ENCODE measurements around the gene CREG1. TPM values are rescaled to one million over a fixed set of nuclear protein-coding genes. Genes with fewer than 3 reads are reported as not detected.

Gene CREG1
- total RNA-seq, 1 experiment from 2014 or later, result 21.7 TPM

DNA sequence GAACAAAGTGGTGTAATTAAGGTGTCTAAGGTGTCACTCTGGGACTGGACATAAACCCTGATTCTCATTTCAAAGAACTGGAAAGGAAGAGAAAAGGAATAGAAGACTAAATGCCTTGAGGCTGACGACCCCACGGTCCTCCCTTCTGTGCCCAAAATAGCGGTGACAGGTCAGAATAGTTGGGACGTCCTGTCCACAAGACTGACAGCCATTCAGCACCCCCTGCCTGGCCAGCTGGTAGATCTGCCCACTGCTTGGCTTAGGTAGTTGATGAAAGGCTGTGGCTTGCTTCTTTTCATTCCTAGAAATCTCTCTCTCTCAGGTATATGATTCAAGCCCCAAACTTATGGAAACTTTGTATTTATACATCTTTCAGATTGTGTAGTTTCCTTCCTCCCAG, 26.4 kb upstream of the CREG1 start:
- Mint-ChIP-seq H3K9me3 (no peaks in the 10 kb centered on the region; the same call in 1 of the 2 replicates), H3K36me3 (no peaks in the 10 kb centered on the region), H3K4me1 (peaks cover 6% of the 10 kb centered on the region), H3K27me3 (ENCODE audit: low read depth) (no peaks in the 10 kb centered on the region), H3K27ac (no peak overlapping the region), H3K4me3 (no peak overlapping the region)
- CTCF ChIA-PET, result interaction anchor here (0.9 to 1.9 kb wide), 3 partner anchors 40 to 108 kb away, joined by 3 to 9 read pairs (median 4); no protein-coding TSS in a partner anchor
- ATAC-seq, result no peak
- DNase-seq (ENCODE audit: low spot score), result no peak
- POLR2A ChIA-PET, result no interaction called here
- TF ChIP-seq, protein P1, sequence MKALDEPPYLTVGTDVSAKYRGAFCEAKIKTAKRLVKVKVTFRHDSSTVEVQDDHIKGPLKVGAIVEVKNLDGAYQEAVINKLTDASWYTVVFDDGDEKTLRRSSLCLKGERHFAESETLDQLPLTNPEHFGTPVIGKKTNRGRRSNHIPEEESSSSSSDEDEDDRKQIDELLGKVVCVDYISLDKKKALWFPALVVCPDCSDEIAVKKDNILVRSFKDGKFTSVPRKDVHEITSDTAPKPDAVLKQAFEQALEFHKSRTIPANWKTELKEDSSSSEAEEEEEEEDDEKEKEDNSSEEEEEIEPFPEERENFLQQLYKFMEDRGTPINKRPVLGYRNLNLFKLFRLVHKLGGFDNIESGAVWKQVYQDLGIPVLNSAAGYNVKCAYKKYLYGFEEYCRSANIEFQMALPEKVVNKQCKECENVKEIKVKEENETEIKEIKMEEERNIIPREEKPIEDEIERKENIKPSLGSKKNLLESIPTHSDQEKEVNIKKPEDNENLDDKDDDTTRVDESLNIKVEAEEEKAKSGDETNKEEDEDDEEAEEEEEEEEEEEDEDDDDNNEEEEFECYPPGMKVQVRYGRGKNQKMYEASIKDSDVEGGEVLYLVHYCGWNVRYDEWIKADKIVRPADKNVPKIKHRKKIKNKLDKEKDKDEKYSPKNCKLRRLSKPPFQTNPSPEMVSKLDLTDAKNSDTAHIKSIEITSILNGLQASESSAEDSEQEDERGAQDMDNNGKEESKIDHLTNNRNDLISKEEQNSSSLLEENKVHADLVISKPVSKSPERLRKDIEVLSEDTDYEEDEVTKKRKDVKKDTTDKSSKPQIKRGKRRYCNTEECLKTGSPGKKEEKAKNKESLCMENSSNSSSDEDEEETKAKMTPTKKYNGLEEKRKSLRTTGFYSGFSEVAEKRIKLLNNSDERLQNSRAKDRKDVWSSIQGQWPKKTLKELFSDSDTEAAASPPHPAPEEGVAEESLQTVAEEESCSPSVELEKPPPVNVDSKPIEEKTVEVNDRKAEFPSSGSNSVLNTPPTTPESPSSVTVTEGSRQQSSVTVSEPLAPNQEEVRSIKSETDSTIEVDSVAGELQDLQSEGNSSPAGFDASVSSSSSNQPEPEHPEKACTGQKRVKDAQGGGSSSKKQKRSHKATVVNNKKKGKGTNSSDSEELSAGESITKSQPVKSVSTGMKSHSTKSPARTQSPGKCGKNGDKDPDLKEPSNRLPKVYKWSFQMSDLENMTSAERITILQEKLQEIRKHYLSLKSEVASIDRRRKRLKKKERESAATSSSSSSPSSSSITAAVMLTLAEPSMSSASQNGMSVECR (CRISPR knock-in tag; IDR thresholded peaks at IDR 0.05; ENCODE audit: borderline replicate concordance), result no peak
- TF ChIP-seq NR1H2 (CRISPR knock-in tag; IDR thresholded peaks at IDR 0.05) (no peak), CREB1 (CRISPR knock-in tag; IDR thresholded peaks at IDR 0.05) (no peak), NFE2L1 (CRISPR knock-in tag; IDR thresholded peaks at IDR 0.05) (no peak), ETV6 (CRISPR knock-in tag; IDR thresholded peaks at IDR 0.05) (no peak), MYBL2 (CRISPR knock-in tag; IDR thresholded peaks at IDR 0.05) (no peak), PRRX2 (CRISPR knock-in tag; IDR thresholded peaks at IDR 0.05) (no peak), NR3C1 (CRISPR knock-in tag; conservative IDR thresholded peaks at IDR 0.05; ENCODE audit: low read depth) (no peak)
- TF ChIP-seq, protein P2, sequence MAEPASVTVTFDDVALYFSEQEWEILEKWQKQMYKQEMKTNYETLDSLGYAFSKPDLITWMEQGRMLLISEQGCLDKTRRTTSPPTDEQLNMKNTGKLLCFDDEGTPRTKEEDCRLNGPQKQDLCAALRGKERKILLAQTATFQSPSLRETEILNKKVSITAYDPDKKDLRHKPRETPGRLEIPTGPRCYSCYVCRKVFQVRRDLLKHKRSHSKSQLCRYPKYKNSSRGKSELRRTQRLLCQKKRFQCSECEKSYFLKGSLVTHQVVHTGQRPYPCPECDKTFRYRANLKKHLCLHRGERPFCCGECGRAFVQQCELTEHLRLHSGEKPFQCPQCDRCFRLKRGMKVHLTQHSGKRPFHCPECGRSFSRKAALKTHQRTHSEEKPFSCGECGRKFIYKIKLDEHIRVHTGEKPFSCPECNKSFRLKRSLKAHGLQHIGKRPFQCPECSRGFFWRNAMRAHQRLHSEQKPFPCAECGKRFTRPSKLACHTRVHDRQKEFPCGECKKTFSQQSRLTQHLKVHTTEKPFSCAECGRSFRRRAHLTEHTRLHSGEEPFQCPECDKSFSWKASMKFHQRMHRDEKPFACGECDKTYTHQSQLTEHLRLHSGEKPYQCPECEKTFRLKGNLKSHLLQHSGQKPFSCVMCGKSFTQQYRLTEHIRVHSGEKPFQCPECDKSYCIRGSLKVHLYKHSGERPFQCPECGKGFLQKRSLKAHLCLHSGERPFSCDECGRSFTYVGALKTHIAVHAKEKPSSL (CRISPR knock-in tag; conservative IDR thresholded peaks at IDR 0.05), result no peak
- TF ChIP-seq, protein P3, sequence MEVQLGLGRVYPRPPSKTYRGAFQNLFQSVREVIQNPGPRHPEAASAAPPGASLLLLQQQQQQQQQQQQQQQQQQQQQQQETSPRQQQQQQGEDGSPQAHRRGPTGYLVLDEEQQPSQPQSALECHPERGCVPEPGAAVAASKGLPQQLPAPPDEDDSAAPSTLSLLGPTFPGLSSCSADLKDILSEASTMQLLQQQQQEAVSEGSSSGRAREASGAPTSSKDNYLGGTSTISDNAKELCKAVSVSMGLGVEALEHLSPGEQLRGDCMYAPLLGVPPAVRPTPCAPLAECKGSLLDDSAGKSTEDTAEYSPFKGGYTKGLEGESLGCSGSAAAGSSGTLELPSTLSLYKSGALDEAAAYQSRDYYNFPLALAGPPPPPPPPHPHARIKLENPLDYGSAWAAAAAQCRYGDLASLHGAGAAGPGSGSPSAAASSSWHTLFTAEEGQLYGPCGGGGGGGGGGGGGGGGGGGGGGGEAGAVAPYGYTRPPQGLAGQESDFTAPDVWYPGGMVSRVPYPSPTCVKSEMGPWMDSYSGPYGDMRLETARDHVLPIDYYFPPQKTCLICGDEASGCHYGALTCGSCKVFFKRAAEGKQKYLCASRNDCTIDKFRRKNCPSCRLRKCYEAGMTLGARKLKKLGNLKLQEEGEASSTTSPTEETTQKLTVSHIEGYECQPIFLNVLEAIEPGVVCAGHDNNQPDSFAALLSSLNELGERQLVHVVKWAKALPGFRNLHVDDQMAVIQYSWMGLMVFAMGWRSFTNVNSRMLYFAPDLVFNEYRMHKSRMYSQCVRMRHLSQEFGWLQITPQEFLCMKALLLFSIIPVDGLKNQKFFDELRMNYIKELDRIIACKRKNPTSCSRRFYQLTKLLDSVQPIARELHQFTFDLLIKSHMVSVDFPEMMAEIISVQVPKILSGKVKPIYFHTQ (CRISPR knock-in tag; IDR thresholded peaks at IDR 0.05), result no peak
- TF ChIP-seq, protein P4, sequence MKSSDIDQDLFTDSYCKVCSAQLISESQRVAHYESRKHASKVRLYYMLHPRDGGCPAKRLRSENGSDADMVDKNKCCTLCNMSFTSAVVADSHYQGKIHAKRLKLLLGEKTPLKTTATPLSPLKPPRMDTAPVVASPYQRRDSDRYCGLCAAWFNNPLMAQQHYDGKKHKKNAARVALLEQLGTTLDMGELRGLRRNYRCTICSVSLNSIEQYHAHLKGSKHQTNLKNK (CRISPR knock-in tag; IDR thresholded peaks at IDR 0.05), result no peak
- TF ChIP-seq, protein P5, sequence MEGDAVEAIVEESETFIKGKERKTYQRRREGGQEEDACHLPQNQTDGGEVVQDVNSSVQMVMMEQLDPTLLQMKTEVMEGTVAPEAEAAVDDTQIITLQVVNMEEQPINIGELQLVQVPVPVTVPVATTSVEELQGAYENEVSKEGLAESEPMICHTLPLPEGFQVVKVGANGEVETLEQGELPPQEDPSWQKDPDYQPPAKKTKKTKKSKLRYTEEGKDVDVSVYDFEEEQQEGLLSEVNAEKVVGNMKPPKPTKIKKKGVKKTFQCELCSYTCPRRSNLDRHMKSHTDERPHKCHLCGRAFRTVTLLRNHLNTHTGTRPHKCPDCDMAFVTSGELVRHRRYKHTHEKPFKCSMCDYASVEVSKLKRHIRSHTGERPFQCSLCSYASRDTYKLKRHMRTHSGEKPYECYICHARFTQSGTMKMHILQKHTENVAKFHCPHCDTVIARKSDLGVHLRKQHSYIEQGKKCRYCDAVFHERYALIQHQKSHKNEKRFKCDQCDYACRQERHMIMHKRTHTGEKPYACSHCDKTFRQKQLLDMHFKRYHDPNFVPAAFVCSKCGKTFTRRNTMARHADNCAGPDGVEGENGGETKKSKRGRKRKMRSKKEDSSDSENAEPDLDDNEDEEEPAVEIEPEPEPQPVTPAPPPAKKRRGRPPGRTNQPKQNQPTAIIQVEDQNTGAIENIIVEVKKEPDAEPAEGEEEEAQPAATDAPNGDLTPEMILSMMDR (IDR thresholded peaks at IDR 0.05), result no peak

DNA sequence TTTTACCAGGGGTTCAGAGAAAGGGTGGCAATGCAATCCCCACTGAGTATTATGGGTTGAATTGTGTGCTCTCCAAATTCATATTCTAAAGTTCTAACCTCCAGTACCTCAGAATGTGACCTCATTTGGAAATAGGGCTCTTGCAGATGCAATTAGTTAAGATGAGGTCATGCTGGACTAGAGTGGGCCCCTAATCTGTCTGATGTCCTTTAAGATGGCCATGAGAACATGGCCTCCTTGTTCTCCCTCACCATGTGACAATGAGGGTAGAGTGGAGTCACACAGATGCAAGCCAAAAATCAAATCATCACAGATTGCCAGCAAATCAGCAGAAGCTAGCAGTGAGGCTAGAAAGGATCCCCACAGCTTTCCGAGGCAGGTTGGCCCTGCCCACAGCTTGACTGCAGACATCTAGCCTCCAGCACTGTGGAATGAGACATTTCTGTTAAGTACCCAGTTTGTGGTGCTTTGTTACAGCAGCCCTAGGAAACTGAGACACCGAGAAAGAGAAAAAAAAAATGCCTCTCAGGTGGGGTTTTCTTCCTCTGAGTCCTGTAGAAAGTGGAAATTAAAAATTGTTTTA, 25.5 kb upstream of the CREG1 start:
- DNase-seq (ENCODE audit: low spot score), result no peak
- Mint-ChIP-seq H3K36me3 (no peaks in the 10 kb centered on the region), H3K27ac (no peak overlapping the region), H3K9me3 (peaks cover 6% of the 10 kb centered on the region), H3K4me3 (no peak overlapping the region), H3K4me1 (peaks cover 6% of the 10 kb centered on the region), H3K27me3 (ENCODE audit: low read depth) (no peaks in the 10 kb centered on the region)
- ChIA-PET POLR2A (no interaction called here), CTCF (interaction anchor here (0.5 to 1.9 kb wide), 3 partner anchors 39 to 137 kb away, joined by 3 to 9 read pairs (median 4); no protein-coding TSS in a partner anchor)
- peak; percentile 94 for ATAC-seq
- TF ChIP-seq, protein P6, sequence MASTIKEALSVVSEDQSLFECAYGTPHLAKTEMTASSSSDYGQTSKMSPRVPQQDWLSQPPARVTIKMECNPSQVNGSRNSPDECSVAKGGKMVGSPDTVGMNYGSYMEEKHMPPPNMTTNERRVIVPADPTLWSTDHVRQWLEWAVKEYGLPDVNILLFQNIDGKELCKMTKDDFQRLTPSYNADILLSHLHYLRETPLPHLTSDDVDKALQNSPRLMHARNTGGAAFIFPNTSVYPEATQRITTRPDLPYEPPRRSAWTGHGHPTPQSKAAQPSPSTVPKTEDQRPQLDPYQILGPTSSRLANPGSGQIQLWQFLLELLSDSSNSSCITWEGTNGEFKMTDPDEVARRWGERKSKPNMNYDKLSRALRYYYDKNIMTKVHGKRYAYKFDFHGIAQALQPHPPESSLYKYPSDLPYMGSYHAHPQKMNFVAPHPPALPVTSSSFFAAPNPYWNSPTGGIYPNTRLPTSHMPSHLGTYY (CRISPR knock-in tag; IDR thresholded peaks at IDR 0.05), result no peak
- no peak for TF ChIP-seq TEAD1 (CRISPR knock-in tag; IDR thresholded peaks at IDR 0.05)
- TF ChIP-seq, protein P7, sequence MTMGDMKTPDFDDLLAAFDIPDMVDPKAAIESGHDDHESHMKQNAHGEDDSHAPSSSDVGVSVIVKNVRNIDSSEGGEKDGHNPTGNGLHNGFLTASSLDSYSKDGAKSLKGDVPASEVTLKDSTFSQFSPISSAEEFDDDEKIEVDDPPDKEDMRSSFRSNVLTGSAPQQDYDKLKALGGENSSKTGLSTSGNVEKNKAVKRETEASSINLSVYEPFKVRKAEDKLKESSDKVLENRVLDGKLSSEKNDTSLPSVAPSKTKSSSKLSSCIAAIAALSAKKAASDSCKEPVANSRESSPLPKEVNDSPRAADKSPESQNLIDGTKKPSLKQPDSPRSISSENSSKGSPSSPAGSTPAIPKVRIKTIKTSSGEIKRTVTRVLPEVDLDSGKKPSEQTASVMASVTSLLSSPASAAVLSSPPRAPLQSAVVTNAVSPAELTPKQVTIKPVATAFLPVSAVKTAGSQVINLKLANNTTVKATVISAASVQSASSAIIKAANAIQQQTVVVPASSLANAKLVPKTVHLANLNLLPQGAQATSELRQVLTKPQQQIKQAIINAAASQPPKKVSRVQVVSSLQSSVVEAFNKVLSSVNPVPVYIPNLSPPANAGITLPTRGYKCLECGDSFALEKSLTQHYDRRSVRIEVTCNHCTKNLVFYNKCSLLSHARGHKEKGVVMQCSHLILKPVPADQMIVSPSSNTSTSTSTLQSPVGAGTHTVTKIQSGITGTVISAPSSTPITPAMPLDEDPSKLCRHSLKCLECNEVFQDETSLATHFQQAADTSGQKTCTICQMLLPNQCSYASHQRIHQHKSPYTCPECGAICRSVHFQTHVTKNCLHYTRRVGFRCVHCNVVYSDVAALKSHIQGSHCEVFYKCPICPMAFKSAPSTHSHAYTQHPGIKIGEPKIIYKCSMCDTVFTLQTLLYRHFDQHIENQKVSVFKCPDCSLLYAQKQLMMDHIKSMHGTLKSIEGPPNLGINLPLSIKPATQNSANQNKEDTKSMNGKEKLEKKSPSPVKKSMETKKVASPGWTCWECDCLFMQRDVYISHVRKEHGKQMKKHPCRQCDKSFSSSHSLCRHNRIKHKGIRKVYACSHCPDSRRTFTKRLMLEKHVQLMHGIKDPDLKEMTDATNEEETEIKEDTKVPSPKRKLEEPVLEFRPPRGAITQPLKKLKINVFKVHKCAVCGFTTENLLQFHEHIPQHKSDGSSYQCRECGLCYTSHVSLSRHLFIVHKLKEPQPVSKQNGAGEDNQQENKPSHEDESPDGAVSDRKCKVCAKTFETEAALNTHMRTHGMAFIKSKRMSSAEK (CRISPR knock-in tag; IDR thresholded peaks at IDR 0.05; ENCODE audit: borderline replicate concordance), result no peak
- TF ChIP-seq, protein P8, sequence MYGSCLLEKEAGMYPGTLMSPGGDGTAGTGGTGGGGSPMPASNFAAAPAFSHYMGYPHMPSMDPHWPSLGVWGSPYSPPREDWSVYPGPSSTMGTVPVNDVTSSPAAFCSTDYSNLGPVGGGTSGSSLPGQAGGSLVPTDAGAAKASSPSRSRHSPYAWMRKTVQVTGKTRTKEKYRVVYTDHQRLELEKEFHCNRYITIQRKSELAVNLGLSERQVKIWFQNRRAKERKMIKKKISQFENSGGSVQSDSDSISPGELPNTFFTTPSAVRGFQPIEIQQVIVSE (CRISPR knock-in tag; IDR thresholded peaks at IDR 0.05; ENCODE audit: borderline replicate concordance), result no peak
